GM12878 (cell line): ENCODE data around the gene MT1HL1. TPM values are rescaled to one million over a fixed set of nuclear protein-coding genes. Genes with fewer than 3 reads are reported as not detected.

Experiments
- ATAC-seq: fragments of 200-7000 bp; cut with Tn5 transposase; 3 replicates; pipeline ENCODE4 v1.9.1; 2020; ENCODE audit warnings: mild to moderate bottlenecking, moderate library complexity
- BruUV-seq: library from RNA; stranded (reverse); fragments of 400-500 nt; replicated peaks from 2 replicates; lab custom pipeline; 2021; lab: Mats Ljungman, UMichigan
- CTCF ChIA-PET: fragments of 300-600 bp; sonication (Branson Sonifier 250); formaldehyde crosslinking; extraction: SDS; loops from one replicate; lab custom pipeline; 2021; ENCODE audit warnings: inconsistent platforms; lab: Yijun Ruan, JAX
- POLR2A ChIA-PET: fragments of 350-600 bp; formaldehyde crosslinking; extraction: SDS; loops from one replicate; lab custom pipeline; 2021; ENCODE audit warnings: inconsistent platforms; lab: Charles Lee
- RAD21 ChIA-PET: fragments of 300-600 bp; sonication (Branson Sonifier 250); formaldehyde crosslinking; loops from one replicate; lab custom pipeline; 2023; ENCODE audit warnings: antibody characterized with exemption; ENCODE audit not compliant: unreplicated experiment; lab: Charles Lee
- SMC1A ChIA-PET: fragments of 300-600 bp; sonication (Branson Sonifier 250); formaldehyde crosslinking; loops from one replicate; lab custom pipeline; 2023; ENCODE audit not compliant: unreplicated experiment, uncharacterized antibody; lab: Charles Lee
- DNase-seq: peaks from one replicate; pipeline ENCODE4 v3.0.0-alpha.2; 2011; ENCODE audit warnings: low read depth, low spot score
- FAIRE-seq: peaks from 3 replicates; lab custom pipeline; 2011; peaks lifted over from hg19 to GRCh38; lab: Jason Lieb, UNC
- H2AFZ ChIP-seq: 2 replicates; pipeline ENCODE4 v1.6.0; 2011; ENCODE audit warnings: low read depth, low read length, control low read depth; ENCODE audit not compliant: control insufficient read depth
- H3K27ac ChIP-seq: 2 replicates; pipeline ENCODE4 v1.5.1; 2011; ENCODE audit warnings: control low read depth; ENCODE audit not compliant: control insufficient read depth, insufficient read depth
- H3K27me3 ChIP-seq, 2 experiments: replicated peaks in 1 of 2; 2 replicates each; pipeline versions ENCODE4 v1.6.0 to v1.6.1; 2011; ENCODE audit warnings: low read length in 1 of 2; ENCODE audit not compliant: control insufficient read depth in 2 of 2, insufficient read depth in 2 of 2
- H3K36me3 ChIP-seq, 2 experiments: 2 replicates each; pipeline ENCODE4 v1.5.1; 2011; ENCODE audit warnings: low read length in 1 of 2; ENCODE audit not compliant: control insufficient read depth in 2 of 2, insufficient read depth in 2 of 2
- H3K4me1 ChIP-seq: 2 replicates; pipeline ENCODE4 v1.6.1; 2011; ENCODE audit warnings: mild to moderate bottlenecking, low read length, moderate library complexity, mixed read lengths; ENCODE audit not compliant: control insufficient read depth, insufficient read depth
- H3K4me2 ChIP-seq: 2 replicates; pipeline ENCODE4 v1.6.0; 2011; ENCODE audit warnings: control low read depth; ENCODE audit not compliant: control insufficient read depth, insufficient read depth
- H3K4me3 ChIP-seq: fragments of 200-600 bp; sonication (generic); 2 replicates; pipeline ENCODE4 v1.5.1; 2016
- H3K79me2 ChIP-seq: 2 replicates; pipeline ENCODE4 v1.6.0; 2011; ENCODE audit warnings: low read length; ENCODE audit not compliant: control insufficient read depth, insufficient read depth
- H3K9ac ChIP-seq: 2 replicates; pipeline ENCODE4 v1.8.0; 2011; ENCODE audit warnings: low read length, control low read depth, mixed read lengths; ENCODE audit not compliant: control insufficient read depth, insufficient read depth
- H3K9me3 ChIP-seq: replicated peaks from 3 replicates; pipeline ENCODE4 v1.5.1; 2011; ENCODE audit warnings: mild to moderate bottlenecking, low read length; ENCODE audit not compliant: control insufficient read depth, insufficient read depth
- H4K20me1 ChIP-seq: 2 replicates; pipeline ENCODE4 v1.6.0; 2011; ENCODE audit not compliant: control insufficient read depth, insufficient read depth
- ATF2 ChIP-seq: IDR thresholded peaks from 2 replicates; pipeline ENCODE4 v1.6.1; 2012; ENCODE audit warnings: low read length, inconsistent platforms
- CBX5 ChIP-seq: sonication (generic); IDR thresholded peaks from 2 replicates; pipeline ENCODE4 v1.6.1; 2016; ENCODE audit warnings: low read depth, moderate library complexity, mild to moderate bottlenecking, inconsistent platforms
- CTCF ChIP-seq, 3 experiments: IDR thresholded peaks in 2 of 3; conservative IDR thresholded peaks in 1 of 3; 2 replicates each; pipeline ENCODE4 v1.5.1; 2011; ENCODE audit warnings: low read depth in 3 of 3, low read length in 3 of 3, mild to moderate bottlenecking in 3 of 3, control low read depth in 2 of 3, moderate library complexity in 2 of 3, inconsistent platforms in 1 of 3, mixed read lengths in 1 of 3; ENCODE audit not compliant: control insufficient read depth in 2 of 3, insufficient read depth in 1 of 3; ENCODE audit errors: extremely low read depth in 1 of 3
- ESRRA ChIP-seq: IDR thresholded peaks from 2 replicates; pipeline ENCODE4 v1.6.1; 2012; ENCODE audit warnings: mild to moderate bottlenecking, low read length, improper control_type of control experiment
- EZH2 ChIP-seq: IDR thresholded peaks from 2 replicates; pipeline ENCODE4 v1.6.1; 2012; ENCODE audit warnings: low read depth, mild to moderate bottlenecking, control low read depth, inconsistent platforms, low read length, borderline replicate concordance; ENCODE audit not compliant: control insufficient read depth
- KLF5 ChIP-seq: fragments of 450-650 bp; IDR thresholded peaks from 2 replicates; pipeline ENCODE4 v1.6.1; 2014; ENCODE audit warnings: mild to moderate bottlenecking; ENCODE audit not compliant: partially characterized antibody
- PML ChIP-seq: IDR thresholded peaks from 2 replicates; pipeline ENCODE4 v1.6.1; 2012; ENCODE audit warnings: low read length, inconsistent platforms
- ZSCAN29 ChIP-seq: fragments of 450-650 bp; IDR thresholded peaks from 2 replicates; pipeline ENCODE4 v1.6.1; 2017; ENCODE audit warnings: mild to moderate bottlenecking, moderate library complexity
- WGBS: methylation state at CpG from one replicate; pipeline ENCODE4 v1.1.6; 2016; ENCODE audit warnings: low lambda C conversion rate; ENCODE audit not compliant: insufficient replicate concordance, insufficient coverage; ENCODE audit errors: missing lambda C conversion rate; 5-methylcytosine and 5-hydroxymethylcytosine counted together
- in situ Hi-C: fragments of 300-500 bp; cut with MboI; formaldehyde crosslinking; loops from 9 replicates; pipeline ENCODE4 v1.14.3; 2018; ENCODE audit warnings: mixed read lengths
- intact Hi-C: fragments of 100-400 bp; cut with micrococcal nuclease; formaldehyde crosslinking; loops from one replicate; pipeline ENCODE4 v1.14.2; 2022; ENCODE audit not compliant: unreplicated experiment
- polyA plus RNA-seq, 11 experiments: library from polyadenylated mRNA; depleted of rRNA in 4 of 11; unstranded in 6 of 11; stranded (reverse) in 5 of 11; fragments of >200 nt; fragmentation: Nextera tagmentation in 4 of 11; fragmentation: Illumina TruSeq in 1 of 11; extraction: Ambion mirVana in 4 of 11; extraction: Trizol in 1 of 11; gene quantifications; 1 replicate in 1 of 11; 2 replicates in 10 of 11; pipeline versions ENCODE4 v1.2.1 to v1.2.3, GENCODE V29; 2011 to 2016; ENCODE audit warnings: inconsistent platforms in 2 of 11, missing spikeins in 2 of 11, low read depth in 1 of 11
- total RNA-seq, 4 experiments: library from RNA; depleted of rRNA in 3 of 4; stranded (reverse); fragments of >200 nt in 3 of 4; fragmentation: Illumina TruSeq in 1 of 4; extraction: Trizol in 1 of 4; gene quantifications; 2 replicates each; pipeline versions ENCODE4 v1.2.1 to v1.2.3, GENCODE V29; 2013 to 2021
- TF ChIP-seq, protein P1 (sequence below): fragments of 450-650 bp; IDR thresholded peaks from 2 replicates; pipeline ENCODE4 v1.6.1; 2016; ENCODE audit warnings: mild to moderate bottlenecking, moderate library complexity, borderline replicate concordance

The MT1HL1 gene
- total and polyA plus RNA-seq, 10 of the 15 experiments (the other 5 are each of a cell fraction or from before 2014, with no cell fraction given) = not detected

DNA sequence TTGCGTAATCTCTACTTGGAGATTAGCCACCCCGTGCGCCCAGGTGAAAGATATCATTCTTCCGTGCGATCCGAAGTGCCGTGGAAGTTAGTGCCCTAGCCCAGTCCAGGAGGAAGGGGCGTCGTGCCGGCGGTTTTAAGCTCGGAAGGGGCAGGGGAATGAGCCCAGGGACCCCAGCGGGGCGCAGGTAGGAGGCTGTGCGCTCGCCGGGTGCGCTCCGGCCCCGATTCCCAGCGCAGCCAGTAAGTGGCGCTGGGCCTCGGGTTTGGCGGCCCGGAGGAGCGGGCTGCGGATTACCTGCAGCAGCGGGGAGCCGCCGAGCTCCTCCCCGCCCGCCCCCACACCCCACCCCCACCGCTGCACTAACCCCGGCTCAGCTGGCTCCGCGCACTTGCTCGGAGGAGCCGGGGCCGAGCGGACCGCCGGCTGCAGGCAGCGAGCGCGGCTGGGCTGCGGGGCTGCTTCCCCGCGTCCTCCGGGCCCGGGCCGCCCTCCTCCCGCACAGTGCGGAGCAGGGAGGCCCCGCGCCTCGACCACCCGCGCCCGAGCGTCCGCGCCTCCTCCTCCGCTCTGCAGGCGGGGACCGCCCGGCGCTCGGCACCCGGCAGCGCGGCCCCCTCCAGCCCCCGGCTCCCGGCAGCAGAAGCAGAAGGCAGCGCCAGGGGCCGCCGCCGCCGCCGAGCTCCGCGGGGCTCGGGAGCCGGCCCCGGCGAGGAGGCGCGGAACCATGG, 37.7 kb upstream of the MT1HL1 start, which contains the start of gene RYR2:
Gene RYR2 (plus strand): TSS at position 390 of the 731 bp plus-strand sequence. CDS start 338 bp downstream, at position 728.
- H3K27me3 ChIP-seq = peaks cover 7 to 10% of the 10 kb centered on the region in 2 experiments
- no peak within 1 kb of the TSS for H3K9ac ChIP-seq
- ATAC-seq = no peak
- no peaks in the 10 kb centered on the region for H3K79me2 ChIP-seq
- TF ChIP-seq ZSCAN29 (no peak), KLF5 (no peak), CBX5 (no peak), ESRRA (no peak), EZH2 (no peak), ATF2 (no peak), CTCF (IDR thresholded peaks at IDR 0.05 in 2 of 3, conservative IDR thresholded peaks at IDR 0.05 in 1 of 3; ENCODE audit: control insufficient read depth in 2 of 3, extremely low read depth in 1 of 3, insufficient read depth in 1 of 3, low read depth in 3 of 3, low read length in 3 of 3) (no peak), PML (no peak)
- TF ChIP-seq, protein P1, sequence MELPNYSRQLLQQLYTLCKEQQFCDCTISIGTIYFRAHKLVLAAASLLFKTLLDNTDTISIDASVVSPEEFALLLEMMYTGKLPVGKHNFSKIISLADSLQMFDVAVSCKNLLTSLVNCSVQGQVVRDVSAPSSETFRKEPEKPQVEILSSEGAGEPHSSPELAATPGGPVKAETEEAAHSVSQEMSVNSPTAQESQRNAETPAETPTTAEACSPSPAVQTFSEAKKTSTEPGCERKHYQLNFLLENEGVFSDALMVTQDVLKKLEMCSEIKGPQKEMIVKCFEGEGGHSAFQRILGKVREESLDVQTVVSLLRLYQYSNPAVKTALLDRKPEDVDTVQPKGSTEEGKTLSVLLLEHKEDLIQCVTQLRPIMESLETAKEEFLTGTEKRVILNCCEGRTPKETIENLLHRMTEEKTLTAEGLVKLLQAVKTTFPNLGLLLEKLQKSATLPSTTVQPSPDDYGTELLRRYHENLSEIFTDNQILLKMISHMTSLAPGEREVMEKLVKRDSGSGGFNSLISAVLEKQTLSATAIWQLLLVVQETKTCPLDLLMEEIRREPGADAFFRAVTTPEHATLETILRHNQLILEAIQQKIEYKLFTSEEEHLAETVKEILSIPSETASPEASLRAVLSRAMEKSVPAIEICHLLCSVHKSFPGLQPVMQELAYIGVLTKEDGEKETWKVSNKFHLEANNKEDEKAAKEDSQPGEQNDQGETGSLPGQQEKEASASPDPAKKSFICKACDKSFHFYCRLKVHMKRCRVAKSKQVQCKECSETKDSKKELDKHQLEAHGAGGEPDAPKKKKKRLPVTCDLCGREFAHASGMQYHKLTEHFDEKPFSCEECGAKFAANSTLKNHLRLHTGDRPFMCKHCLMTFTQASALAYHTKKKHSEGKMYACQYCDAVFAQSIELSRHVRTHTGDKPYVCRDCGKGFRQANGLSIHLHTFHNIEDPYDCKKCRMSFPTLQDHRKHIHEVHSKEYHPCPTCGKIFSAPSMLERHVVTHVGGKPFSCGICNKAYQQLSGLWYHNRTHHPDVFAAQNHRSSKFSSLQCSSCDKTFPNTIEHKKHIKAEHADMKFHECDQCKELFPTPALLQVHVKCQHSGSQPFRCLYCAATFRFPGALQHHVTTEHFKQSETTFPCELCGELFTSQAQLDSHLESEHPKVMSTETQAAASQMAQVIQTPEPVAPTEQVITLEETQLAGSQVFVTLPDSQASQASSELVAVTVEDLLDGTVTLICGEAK = no peak
- TF ChIP-seq, all 136 proteins: peak for 0
- BruUV-seq = no TSS peak
- no peak within 1 kb of the TSS for H3K4me2 ChIP-seq
- 30% methylated on average over 54 of the region's 87 CpGs for WGBS
- SMC1A ChIA-PET = no interaction called here
- DNase-seq (no peak), FAIRE-seq (no peak)
- in situ Hi-C loops = no loop called here
- H3K4me1 ChIP-seq = no peaks in the 10 kb centered on the region
- POLR2A ChIA-PET = no interaction called here
- intact Hi-C loops = no loop called here
- H3K4me3 ChIP-seq = no peak within 1 kb of the TSS
- CTCF ChIA-PET = no interaction called here
- no peaks in the 10 kb centered on the region for H3K9me3 ChIP-seq
- no peaks in the 10 kb centered on the region for H4K20me1 ChIP-seq
- H3K36me3 ChIP-seq = no peaks in the 10 kb centered on the region
- no peak within 1 kb of the TSS for H3K27ac ChIP-seq
- RAD21 ChIA-PET = no interaction called here
- no peak within 1 kb of the TSS for H2AFZ ChIP-seq
